Measurements from ENCODE around the gene MRPS22.
"Not testable (repeated sequence)": the region's sequence is repeated elsewhere in the genome, so short reads cannot be mapped to it uniquely, and the experiment has no call there.

Gene MRPS22

DNA sequence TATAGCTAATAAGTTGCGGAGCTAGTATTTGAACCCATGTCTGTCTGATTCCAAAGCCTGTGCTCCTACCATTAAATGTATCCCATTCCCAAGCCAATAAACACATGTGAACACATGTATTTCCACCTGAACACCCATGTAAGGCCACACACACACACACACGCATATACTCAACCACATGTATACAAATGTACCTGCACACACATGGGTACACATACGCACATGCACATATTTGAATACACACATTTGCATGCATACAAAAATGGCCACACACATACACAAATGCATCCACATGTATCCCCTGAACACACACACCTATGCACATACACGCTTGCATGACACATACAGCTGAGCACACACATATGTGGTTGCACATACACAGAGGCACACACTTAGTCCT, 5.4 kb upstream of the MRPS22 start:
- DNase-seq = no peak

DNA sequence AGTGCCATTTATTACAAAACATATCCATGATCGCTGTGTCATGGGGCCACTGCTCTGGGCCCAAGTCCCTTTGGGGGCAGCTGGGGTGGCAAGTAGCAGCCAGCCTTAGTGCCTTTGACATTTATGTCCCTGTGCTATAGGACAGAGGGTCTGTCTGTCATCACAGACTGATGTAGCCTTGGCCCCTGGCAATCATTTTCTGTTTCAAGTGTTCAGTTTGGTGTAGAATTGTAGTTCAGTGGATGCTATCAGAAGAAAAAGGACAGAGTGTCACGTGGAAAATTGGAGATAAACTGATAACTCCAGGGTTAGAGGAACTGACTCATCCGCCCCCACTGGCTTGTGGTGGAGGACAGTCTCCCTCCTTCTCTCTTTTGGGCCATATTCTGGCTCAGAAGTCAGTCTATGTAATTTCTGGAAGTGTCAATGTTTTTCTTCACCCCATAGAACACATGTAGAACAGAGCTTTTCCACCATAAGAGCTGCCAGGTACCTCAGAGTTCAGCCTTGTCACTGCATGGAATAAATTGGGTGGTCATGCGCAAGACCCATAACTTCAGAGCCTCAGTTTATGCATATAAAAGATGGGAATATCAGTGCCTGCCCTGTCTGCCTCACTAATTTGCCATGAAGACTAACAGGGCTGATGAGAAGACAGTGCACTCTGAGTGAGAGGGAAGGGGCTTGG, 4.5 kb upstream of the MRPS22 start:
- DNase-seq = no peak

DNA sequence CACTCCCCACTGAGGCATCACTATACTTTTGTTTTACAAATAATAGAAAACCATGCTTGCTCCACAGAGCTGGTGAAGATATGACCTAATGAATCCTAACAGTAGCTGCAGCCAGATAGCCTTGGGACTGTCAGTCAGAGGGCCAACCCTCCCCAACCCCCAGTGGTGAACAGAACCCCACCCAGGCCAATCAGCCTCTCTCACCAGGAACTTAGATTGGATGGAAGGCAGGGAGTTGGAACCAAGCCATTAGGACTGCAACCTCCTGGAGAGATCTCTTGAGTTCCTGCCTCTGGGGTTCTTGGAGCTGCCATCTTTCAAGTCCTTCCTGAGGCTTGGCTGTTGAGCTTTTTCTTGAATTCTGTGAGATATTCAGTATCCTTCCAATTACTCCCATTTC, 3.0 kb upstream of the MRPS22 start:
- DNase-seq = no peak

DNA sequence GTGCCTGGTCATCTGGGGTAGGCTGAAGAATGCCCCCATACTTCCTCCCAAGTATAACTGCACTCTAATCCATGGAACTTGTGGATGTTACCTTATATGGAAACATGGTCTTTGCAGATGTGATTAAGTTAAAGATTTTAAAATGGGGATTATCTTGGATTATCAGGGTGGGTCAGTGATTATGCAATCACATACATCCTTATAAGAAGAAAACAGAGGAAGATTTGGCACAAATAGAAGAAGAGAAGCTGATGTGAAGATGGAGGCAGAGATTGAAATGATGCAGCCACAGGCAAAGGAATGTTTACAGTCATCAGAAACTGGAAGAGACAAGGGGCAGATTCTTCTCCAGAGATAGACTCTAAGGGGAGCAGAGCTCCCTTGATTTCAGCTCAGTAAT, 1.8 kb upstream of the MRPS22 start:
- DNase-seq = no peak

DNA sequence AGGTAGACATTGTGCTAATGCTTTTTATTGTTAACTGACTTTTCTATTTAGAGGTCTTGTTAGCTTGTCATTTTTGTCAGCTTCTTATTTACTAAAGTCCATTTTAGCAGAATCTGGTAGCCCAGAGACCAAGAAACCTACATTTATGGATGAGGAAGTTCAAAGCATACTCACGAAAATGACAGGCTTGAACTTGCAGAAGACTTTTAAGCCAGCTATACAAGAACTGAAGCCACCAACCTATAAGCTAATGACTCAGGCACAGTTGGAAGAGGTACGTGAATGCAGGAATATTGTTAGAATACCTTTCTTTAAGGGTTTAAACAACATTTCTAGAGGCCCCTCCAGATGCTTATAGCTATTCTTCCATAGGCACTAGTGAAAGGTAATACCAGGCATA, 3.0 kb downstream of the MRPS22 start:
- DNase-seq = no peak

DNA sequence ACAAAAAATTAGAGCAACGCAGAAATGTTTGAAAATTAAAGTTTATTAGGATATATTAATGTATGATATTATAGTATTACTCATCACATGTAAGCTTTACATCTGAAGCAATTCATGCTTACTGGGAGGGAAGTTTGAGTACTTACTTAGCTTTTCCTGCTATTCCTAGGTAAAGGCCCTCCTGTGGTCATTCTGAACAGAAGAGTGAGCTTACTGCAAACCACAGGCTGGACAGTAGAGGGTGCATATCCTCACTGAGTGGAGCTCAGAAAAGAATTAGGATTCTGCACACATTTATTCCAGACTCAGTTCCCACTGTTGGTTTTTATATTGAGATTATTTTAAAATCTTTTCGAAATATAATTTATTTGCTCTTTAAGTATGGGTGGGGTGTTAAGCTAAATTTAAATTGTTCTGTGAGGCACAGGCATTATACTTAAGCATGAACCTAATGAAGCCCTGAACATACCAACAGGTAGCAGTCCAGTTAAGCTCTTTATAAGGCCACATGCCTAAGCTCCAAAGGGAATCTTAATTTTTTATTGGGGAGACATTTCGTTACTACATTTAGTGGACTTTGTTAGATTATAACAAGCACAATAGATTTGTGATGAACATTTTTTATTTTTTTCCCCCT, 10.2 kb downstream of the MRPS22 start:
- DNase-seq = peak in 9 of 51 donors; percentile 12 to 40 (median 21)

DNA sequence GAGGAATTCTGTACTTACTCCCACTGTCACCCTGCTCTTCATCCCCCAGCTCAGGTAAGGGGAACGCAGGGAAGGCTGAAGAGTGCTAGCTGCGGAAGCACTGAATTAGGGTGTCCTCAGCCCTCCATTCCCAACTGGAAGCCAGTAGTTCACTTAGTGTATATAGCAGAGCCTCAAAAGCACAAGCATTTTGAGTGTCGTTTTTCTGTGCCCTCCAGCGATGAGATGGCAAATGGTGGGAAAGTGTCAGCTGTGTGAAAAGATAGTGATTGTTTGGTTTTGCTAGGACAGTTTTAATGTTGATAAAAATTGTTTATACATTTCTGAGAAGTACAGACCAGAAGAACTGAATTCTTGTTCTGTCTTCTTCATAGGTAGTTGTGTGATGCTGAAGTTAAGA, 10.8 kb downstream of the MRPS22 start:
- no peak for DNase-seq

DNA sequence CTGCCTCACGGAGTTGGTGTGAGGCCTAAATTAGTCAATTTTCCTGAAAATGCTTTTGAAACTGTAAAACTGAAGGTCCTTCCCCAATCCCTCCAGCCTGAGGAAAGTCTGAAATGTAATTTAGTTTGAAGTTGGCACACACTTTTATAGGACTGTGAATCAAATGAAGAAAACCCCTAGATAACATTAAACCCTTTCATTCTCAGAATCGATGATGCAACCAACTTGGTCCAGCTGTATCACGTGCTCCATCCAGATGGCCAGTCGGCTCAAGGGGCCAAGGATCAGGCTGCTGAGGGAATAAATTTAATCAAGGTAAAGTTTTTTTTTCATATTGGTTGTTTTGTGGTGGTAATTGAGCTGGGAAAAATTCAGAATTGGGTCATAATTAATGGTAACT, 11.7 kb downstream of the MRPS22 start:
- DNase-seq = peak in 15 of 51 donors; percentile 0 to 31 (median 18)

DNA sequence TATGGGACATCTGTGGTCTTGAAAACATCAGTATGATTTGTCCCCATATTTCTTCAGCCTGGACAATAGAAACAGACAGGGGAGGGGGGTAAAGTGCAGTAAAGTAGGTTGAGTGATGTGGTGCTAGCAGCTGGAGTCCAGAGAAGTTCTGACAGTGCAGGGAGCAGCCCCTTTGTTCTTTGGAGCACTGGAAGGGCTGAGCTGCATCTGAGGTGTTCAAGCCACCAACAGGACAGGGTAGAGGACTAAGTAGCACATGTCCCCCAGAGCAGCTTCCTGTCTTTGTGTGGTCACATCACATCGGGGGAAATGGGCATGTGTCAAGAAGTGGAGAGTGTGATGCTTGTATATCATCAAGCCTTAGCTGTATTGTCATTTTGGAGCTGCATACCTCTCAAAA, 12.1 kb downstream of the MRPS22 start:
- peak in 1 of 51 donors; percentile 13 for DNase-seq

DNA sequence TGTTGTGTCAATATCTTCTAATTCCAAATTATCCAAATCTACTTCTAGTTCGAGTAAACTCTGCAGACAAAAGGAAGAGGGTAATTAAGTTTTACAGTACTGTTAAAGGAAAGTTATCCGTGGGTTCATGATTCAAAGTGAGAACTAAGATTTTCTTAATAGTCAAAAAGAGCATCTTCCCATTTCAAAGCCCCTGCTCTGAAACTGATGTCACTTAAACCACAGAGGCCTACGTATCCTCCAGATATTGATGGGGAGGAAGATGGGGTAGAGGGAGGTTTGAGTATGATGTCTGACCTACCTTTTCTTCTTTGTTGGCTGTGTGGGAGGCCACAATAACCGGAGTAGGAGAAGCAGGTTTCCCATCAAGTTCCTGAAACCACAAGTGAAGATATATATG, 14.1 kb downstream of the MRPS22 start:
- no peak for DNase-seq

DNA sequence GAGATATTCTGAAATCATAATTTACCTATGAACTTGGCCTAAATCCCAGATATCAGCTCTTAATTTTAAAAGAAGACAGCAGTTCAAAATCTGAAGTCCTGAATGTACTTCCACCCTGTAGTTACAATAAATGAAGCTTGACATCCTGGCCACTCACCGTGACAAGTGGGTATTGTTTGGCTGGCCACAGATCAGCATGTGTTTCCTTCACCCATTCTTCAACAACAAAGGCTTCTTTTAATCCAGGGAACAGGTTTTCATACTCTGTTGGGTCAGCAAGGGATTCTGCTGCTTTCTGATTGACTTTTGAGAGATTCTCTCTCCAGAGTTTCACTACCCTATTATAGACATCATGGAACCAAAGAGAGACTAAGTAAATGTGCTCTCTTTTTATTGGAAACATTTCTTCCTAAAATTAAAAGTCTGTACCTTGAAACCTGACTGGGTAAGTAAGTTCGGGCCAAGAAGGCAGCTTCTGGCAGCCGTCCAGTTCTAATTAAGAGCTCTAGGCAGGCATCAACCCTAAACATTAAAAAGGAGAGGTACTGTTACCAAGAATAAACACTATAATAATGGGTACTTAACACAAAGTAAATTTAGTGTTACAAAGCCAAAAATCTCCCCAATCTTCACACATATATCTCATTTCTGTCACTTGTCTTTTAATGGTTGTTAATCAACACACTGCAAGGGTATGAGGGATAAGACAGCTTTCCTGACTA, 15.2 kb downstream of the MRPS22 start:
- peak in 5 of 51 donors; percentile 1 to 10 (median 7) for DNase-seq

DNA sequence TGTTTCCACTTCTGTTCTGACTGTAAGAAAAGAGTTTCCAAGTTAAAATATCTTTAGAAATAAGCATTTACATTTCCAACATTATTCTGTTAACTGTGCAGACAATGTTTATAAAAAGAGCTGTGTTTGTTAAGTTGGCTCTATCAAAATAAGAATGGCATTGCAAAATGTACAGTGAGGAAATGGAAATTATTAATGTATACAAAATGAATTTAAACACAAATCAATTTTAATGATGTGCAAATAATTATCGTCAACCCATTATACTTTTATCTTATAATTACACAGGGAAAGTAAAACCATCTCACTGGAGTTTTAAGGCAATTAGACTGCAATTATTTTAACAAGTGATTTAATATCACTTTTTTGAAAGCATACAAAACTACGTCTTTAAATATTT, 17.5 kb downstream of the MRPS22 start:
- DNase-seq = no peak

DNA sequence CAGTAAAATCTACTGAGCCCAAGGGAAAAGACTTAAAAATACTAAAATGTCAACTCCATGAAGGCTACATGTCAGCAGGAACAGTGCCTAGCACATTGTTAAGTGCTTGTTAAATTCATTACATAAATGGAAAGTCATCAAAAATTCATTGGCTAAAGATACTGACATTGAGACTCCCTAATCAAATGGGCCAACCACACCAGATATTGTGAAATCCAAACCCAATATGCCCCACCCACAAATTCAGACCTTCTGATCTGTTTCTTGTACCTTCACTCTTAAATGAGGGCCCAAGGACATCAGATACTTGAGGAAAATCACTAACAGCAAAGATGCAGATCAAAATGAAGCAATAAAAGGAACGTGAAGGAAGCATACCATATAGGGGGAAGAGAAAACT, 20.7 kb downstream of the MRPS22 start:
- DNase-seq = no peak

DNA sequence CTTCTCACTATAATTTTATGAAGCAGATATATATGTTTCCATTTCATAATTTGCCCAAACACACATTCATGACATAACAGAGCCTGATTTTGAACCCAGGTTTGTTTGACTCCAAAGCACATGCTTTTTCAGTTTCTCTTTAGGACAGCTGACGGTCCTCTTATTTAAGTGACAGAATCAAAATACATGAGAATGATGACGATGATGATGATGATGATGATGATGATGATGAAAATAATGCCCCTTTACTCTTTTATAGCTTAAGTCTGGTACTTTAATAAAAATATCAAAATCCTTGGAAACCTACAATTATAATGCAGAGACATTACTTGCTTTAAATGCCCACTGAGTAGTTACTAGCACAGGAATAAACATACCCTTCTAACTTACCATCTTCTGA, 30.3 kb downstream of the MRPS22 start:
- no peak for DNase-seq

DNA sequence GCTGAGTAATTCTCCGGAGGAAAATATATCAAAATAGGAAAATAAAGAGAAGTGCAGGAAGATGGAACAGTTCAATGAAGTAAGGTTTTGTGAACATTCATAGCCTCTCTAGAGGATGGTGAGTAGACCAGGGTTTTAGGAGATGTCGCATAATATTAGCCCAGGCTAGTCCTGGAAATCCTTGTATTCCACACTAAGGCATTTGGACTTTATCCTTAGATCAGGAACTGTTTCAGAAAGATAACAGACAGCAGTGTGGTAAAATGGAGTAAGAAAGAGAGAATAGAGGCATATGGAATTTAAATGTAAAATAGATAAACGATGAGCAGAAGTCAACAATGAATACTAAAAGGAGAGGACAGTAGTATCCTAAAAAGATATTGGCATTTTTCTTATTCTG, 33.6 kb downstream of the MRPS22 start:
- no peak for DNase-seq

DNA sequence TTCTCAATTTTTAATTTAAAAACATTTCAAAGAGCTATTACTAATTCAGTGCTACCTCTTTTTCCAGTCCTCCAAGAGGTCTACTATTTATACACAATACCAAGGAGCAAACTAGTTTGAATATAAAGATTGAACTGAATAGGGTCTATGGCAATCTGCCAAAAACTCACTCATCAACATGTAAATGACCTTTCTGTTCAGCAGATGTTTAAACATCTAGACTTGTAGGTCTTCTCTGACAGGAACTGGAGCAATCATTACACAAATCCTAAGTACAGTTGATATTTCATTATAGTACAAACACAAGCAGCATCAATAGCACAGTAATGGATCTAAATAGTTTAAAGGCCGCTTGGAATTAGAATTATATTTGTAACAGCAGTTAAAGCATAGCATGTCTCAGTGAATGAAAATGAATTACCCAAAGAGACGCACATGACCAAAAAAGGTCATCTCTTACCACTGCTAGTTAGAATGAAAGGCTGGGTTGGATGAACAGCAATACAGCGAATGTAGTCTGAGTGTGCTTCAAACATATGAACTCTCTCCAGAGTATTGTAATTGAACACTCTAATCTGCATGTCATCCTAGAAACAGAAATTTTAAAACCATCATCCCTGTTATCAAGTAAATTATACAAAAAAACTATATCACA, 34.9 kb downstream of the MRPS22 start:
- no peak for DNase-seq

DNA sequence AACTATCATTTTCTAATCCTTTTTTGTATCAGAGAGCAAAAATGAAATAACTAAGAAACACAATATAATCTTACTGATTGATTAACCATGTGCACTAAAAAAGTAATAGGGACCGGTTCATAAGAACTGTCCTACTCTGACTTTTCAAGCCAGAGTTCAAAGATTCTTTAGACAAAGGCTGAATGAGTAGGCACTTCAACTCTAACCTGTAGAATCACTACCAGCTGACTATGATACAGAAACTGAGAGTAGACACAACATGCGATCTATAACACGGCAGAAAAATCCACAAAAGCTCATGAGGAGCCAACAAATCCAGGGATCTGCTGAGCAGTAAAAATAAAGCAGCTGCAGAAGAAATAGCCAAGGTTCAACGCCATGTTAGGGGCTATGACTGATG, 36.8 kb downstream of the MRPS22 start:
- DNase-seq = no peak

DNA sequence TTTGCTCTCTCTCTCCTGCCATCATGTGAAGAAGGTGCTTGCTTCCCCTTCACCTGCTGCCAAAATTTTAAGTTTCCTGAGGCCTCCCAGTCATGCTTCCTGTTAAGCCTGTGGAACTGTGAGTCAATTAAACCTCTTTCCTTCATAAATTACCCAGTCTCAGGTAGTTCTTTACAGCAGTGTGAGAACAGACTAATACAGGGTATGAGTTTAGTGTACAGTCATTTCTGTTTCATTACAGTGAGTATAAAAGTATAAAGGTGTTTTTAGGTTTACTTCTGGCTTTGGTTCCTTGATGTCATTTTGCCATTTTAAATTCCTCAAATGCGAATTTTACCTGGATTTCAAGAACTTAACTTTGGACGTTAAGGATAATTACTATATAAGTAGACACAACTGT, 38.5 kb downstream of the MRPS22 start:
- DNase-seq = not testable (repeated sequence)

DNA sequence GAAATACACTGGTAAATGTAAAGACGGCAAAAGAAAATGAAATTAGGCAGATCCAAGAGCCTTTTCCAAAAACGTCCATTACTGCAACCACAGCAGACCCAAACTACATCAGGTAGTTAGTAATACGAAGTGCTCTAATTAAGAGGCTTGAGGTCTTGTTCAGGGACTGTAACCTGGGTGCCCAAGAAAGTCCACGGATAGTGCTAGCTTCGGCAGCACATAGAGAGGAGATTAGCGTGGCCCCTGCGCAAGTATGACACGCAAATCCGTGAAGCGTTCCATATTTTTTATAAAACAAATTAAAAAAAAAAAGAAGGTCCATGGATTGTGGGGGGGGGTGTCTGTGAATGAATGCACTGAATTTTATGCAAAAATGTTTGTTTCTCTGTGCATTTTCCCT, 44.3 kb downstream of the MRPS22 start:
- DNase-seq = no peak

DNA sequence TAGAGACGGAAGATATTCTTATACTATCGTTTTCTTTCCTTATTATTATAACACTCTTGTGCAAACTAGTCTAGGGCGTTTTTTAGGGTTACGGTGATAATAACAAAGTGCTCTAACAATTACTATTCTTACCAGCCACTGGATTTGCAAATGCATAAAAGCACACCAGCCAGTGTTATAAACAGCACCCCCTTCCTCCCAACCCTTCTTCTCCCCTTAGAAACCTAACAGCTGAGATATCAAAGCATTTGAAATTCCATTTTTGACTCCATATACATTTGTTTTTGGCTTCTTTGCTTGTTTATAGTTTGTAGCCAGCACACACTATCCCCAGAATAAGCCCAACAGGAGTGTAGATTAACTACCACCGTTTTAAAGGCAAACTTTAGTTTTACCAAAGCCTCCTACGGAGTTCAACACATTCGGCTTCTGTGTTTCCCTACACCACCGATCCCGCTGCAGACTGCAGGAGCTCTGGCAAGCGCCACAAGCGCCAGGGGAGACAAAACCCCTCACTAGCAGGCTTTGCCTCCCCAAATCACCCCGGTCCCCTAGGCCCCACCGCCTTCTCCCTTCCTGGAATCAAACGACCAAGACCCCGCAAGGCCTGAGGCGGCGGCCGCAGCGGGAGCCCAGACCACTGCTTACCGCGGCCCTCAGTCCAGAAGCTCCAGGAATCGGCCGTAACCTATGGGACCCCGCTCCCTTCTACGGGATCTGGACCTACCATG, 45.2 kb downstream of the MRPS22 start:
- peak in 2 of 51 donors; percentile 32 to 55 for DNase-seq

DNA sequence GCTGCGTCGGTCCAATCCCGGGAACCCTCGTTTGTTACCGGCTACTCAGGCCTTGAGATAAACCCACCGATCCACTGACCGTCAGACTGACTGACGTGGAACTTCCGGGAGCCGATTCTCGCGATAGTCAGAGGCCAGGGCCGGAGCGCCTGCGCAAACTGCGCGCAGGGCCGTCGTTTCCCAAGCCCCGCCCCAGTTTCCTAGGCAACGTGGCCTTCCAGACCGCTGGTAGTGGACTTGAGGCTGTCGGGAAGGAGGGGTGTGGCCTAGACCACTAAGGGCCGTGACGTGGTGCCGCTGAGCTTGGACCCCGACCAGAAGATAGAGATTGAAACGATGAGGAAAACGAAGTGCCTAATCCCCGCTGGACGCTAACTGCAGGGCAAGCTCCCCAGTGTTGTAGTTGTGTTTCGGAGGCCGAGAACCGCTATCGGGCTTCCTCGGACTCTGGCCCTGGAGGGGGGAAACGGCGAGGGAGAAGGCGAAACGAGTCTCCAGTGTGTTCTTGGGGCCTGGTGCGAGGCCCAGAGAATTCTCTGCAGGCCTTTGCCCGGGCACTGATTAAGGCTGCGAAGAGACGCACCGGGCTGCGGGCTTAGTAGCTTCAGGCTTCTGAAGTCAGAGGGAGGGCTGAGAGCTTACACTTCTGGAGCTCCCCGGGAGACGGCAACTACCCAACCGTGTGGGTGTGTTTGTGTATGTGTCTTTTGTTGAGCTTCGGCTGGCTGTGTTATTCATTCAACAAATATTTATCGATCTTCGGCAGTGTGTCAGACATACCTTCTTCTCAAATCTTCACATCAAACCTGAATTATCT, 45.9 kb downstream of the MRPS22 start, which contains the start of gene COPB2:
Gene COPB2, minus strand, starts transcription at position 96 of the 817 bp plus-strand sequence. CDS start 97 bp downstream, outside the sequence.
- DNase-seq = peak; percentile 78 to 99 (median 98)

Data from hypothalamus (tissue), 51 donors.